Measurements from ENCODE around the gene MOGAT3. TPM values are rescaled to one million over a fixed set of nuclear protein-coding genes. Genes with fewer than 3 reads are reported as not detected.
A peak's percentile ranks its signal among the peaks of the same experiment; 100 is the strongest.

Gene MOGAT3
- total and polyA plus RNA-seq, 2 experiments from 2014 or later = 0.44 TPM; not detected in 1

DNA sequence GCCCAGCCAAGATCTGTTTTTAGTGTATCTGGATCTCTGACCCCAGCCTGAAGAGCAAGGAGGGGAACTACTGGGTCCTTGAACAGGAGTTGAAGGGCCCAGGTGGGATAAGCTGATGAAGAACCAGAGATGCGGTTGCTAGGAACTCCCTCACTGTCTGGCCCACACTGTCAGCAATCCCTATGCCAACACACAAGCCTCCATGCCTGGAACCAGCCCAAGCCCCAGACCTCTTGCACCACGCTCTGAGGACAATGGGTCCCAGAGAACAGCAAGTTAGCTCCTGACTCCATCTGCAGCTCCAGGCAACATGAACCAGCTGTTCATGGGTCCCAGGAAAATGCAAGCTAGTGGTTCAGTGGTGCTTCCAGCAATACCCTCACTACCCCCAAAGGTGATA lies 23.2 kb downstream of the MOGAT3 start (continued):
- TF ChIP-seq, protein P1, sequence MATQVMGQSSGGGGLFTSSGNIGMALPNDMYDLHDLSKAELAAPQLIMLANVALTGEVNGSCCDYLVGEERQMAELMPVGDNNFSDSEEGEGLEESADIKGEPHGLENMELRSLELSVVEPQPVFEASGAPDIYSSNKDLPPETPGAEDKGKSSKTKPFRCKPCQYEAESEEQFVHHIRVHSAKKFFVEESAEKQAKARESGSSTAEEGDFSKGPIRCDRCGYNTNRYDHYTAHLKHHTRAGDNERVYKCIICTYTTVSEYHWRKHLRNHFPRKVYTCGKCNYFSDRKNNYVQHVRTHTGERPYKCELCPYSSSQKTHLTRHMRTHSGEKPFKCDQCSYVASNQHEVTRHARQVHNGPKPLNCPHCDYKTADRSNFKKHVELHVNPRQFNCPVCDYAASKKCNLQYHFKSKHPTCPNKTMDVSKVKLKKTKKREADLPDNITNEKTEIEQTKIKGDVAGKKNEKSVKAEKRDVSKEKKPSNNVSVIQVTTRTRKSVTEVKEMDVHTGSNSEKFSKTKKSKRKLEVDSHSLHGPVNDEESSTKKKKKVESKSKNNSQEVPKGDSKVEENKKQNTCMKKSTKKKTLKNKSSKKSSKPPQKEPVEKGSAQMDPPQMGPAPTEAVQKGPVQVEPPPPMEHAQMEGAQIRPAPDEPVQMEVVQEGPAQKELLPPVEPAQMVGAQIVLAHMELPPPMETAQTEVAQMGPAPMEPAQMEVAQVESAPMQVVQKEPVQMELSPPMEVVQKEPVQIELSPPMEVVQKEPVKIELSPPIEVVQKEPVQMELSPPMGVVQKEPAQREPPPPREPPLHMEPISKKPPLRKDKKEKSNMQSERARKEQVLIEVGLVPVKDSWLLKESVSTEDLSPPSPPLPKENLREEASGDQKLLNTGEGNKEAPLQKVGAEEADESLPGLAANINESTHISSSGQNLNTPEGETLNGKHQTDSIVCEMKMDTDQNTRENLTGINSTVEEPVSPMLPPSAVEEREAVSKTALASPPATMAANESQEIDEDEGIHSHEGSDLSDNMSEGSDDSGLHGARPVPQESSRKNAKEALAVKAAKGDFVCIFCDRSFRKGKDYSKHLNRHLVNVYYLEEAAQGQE (IDR thresholded peaks at IDR 0.05; ENCODE audit: unreplicated experiment) = no peak
- TF ChIP-seq EZH2 (IDR thresholded peaks at IDR 0.05; ENCODE audit: low read depth, unreplicated experiment) (no peak), STAT1 (IDR thresholded peaks at IDR 0.05; ENCODE audit: unreplicated experiment) (no peak), NANOG (IDR thresholded peaks at IDR 0.05; ENCODE audit: borderline replicate concordance) (no peak), CREB1 (CRISPR knock-in tag; IDR thresholded peaks at IDR 0.05; ENCODE audit: low read depth) (no peak)

DNA sequence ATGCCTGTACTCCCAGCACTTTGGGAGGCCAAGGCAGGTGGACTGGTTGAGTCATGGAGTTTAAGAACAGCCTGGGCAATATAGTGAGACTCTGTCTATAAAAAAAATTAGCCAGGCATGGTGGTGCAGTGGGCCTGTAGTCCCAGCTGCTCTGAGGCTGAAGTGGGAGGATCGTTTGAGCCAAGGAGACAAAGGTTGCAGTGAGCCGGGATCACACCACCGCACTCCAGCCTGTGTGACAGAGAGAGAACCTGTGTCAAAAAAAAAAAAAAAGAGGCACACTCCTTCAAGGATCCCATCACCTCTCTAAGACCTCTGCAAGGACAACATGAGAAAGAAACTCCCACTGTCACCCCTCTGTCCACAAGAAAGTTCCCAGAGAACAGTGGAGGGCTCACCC lies 25.2 kb downstream of the MOGAT3 start:
- no peak for ATAC-seq
- no peaks in the 10 kb centered on the region for H3K79me2 ChIP-seq (replicated peaks; ENCODE audit: insufficient read depth)
- H2AFZ ChIP-seq = no peak overlapping the region
- no peak for DNase-seq (ENCODE audit: low spot score)
- H3K27ac ChIP-seq (ENCODE audit: low read depth) = no peak overlapping the region
- H3K9me2 ChIP-seq (ENCODE audit: insufficient read depth) = no peaks in the 10 kb centered on the region
- no peaks in the 10 kb centered on the region; the same call in 1 of the 2 replicates for H3K36me3 ChIP-seq (ENCODE audit: insufficient read depth)
- Mint-ChIP-seq H3K27me3 (ENCODE audit: insufficient read depth, low read depth, poor library complexity) (peaks cover 94% of the 10 kb centered on the region), H3K36me3 (ENCODE audit: low read depth) (no peaks in the 10 kb centered on the region; the same call in 2 of the 3 replicates), H3K27ac (no peak overlapping the region), H3K4me3 (peak overlapping the region; percentile 74; the same call in 1 of the 3 replicates), H3K4me1 (peaks cover 31% of the 10 kb centered on the region), H3K9me3 (peaks cover 4% of the 10 kb centered on the region; the same call in 2 of the 3 replicates)
- H4K20me1 ChIP-seq (replicated peaks; ENCODE audit: insufficient read depth) = peaks cover under 1% of the 10 kb centered on the region; the same call in 1 of the 2 replicates
- TF ChIP-seq, protein P2, sequence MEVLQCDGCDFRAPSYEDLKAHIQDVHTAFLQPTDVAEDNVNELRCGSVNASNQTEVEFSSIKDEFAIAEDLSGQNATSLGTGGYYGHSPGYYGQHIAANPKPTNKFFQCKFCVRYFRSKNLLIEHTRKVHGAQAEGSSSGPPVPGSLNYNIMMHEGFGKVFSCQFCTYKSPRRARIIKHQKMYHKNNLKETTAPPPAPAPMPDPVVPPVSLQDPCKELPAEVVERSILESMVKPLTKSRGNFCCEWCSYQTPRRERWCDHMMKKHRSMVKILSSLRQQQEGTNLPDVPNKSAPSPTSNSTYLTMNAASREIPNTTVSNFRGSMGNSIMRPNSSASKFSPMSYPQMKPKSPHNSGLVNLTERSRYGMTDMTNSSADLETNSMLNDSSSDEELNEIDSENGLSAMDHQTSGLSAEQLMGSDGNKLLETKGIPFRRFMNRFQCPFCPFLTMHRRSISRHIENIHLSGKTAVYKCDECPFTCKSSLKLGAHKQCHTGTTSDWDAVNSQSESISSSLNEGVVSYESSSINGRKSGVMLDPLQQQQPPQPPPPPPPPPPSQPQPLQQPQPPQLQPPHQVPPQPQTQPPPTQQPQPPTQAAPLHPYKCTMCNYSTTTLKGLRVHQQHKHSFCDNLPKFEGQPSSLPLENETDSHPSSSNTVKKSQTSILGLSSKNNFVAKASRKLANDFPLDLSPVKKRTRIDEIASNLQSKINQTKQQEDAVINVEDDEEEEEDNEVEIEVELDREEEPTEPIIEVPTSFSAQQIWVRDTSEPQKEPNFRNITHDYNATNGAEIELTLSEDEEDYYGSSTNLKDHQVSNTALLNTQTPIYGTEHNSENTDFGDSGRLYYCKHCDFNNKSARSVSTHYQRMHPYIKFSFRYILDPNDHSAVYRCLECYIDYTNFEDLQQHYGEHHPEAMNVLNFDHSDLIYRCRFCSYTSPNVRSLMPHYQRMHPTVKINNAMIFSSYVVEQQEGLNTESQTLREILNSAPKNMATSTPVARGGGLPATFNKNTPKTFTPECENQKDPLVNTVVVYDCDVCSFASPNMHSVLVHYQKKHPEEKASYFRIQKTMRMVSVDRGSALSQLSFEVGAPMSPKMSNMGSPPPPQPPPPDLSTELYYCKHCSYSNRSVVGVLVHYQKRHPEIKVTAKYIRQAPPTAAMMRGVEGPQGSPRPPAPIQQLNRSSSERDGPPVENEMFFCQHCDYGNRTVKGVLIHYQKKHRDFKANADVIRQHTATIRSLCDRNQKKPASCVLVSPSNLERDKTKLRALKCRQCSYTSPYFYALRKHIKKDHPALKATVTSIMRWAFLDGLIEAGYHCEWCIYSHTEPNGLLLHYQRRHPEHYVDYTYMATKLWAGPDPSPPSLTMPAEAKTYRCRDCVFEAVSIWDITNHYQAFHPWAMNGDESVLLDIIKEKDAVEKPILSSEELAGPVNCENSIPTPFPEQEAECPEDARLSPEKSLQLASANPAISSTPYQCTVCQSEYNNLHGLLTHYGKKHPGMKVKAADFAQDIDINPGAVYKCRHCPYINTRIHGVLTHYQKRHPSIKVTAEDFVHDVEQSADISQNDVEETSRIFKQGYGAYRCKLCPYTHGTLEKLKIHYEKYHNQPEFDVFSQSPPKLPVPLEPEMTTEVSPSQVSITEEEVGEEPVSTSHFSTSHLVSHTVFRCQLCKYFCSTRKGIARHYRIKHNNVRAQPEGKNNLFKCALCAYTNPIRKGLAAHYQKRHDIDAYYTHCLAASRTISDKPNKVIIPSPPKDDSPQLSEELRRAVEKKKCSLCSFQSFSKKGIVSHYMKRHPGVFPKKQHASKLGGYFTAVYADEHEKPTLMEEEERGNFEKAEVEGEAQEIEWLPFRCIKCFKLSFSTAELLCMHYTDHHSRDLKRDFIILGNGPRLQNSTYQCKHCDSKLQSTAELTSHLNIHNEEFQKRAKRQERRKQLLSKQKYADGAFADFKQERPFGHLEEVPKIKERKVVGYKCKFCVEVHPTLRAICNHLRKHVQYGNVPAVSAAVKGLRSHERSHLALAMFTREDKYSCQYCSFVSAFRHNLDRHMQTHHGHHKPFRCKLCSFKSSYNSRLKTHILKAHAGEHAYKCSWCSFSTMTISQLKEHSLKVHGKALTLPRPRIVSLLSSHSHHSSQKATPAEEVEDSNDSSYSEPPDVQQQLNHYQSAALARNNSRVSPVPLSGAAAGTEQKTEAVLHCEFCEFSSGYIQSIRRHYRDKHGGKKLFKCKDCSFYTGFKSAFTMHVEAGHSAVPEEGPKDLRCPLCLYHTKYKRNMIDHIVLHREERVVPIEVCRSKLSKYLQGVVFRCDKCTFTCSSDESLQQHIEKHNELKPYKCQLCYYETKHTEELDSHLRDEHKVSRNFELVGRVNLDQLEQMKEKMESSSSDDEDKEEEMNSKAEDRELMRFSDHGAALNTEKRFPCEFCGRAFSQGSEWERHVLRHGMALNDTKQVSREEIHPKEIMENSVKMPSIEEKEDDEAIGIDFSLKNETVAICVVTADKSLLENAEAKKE (CRISPR knock-in tag; IDR thresholded peaks at IDR 0.05) = no peak
- peaks cover 20% of the 10 kb centered on the region for H3F3A ChIP-seq (replicated peaks; ENCODE audit: low read depth)
- peaks cover 100% of the 10 kb centered on the region for H3K27me3 ChIP-seq (ENCODE audit: insufficient read depth)
- no peak overlapping the region for H3K4me2 ChIP-seq
- peaks cover 24% of the 10 kb centered on the region for H3K4me1 ChIP-seq (ENCODE audit: insufficient read depth)
- no peak overlapping the region for H3K4me3 ChIP-seq
